Thyroid gland (tissue), 4 donors: ENCODE measurements around the gene ENDOV.

ENCODE experiments used
- CTCF ChIP-seq, 6 experiments: fragments of 200-600 bp in 3 of 6; fragments of 450-650 bp in 3 of 6; sonication (generic) in 3 of 6; IDR thresholded peaks; one replicate each; pipeline ENCODE4 v1.5.1; 2016 to 2019; ENCODE audit warnings: antibody characterized with exemption in 6 of 6, mild to moderate bottlenecking in 2 of 6, inconsistent platforms in 1 of 6, moderate library complexity in 1 of 6
- POLR2A ChIP-seq, 2 donors: fragments of 450-650 bp; IDR thresholded peaks; one replicate each; pipeline ENCODE4 v1.6.1; 2017; ENCODE audit warnings: antibody characterized with exemption in 2 of 2, mild to moderate bottlenecking in 2 of 2, moderate library complexity in 1 of 2

- no peak for TF ChIP-seq CTCF (IDR thresholded peaks at IDR 0.05)
- TF ChIP-seq POLR2A (IDR thresholded peaks at IDR 0.05): no peak
These were observed 38.4 kb downstream of the ENDOV start for GRCh38 chr17:80453126-80453997.
